ENCODE measurements around the gene TRIM3.

DNA sequence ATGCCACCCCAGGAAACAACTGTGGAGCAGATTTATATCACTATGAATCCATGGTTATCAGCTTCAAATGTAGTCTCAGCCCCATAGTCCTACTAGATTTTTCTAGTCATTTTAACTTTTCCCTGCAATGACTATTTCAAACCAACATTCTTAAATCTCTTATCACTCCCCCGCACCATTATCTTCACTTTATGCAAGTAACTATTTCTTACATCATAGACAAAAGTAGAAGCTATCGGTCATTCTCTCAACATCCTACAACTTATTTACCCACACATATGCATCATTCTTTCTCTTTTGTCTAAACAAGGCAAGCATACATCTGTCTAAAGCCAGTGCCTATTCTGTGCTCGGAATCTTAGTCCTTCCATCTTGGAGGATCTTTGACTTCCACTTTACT is 11.9 kb upstream of the TRIM3 start:
- TF ChIP-seq RARB (CRISPR knock-in tag; IDR thresholded peaks at IDR 0.05) (no peak), PPARA (CRISPR knock-in tag; IDR thresholded peaks at IDR 0.05; ENCODE audit: borderline replicate concordance) (no peak), SNAI2 (CRISPR knock-in tag; IDR thresholded peaks at IDR 0.05) (no peak), ZFP3 (CRISPR knock-in tag; IDR thresholded peaks at IDR 0.05) (no peak), ZFP30 (CRISPR knock-in tag; IDR thresholded peaks at IDR 0.05) (no peak), ZNF565 (CRISPR knock-in tag; conservative IDR thresholded peaks at IDR 0.05; ENCODE audit: low read depth) (no peak), OSR1 (CRISPR knock-in tag; IDR thresholded peaks at IDR 0.05) (no peak)
- TF ChIP-seq, protein P1, sequence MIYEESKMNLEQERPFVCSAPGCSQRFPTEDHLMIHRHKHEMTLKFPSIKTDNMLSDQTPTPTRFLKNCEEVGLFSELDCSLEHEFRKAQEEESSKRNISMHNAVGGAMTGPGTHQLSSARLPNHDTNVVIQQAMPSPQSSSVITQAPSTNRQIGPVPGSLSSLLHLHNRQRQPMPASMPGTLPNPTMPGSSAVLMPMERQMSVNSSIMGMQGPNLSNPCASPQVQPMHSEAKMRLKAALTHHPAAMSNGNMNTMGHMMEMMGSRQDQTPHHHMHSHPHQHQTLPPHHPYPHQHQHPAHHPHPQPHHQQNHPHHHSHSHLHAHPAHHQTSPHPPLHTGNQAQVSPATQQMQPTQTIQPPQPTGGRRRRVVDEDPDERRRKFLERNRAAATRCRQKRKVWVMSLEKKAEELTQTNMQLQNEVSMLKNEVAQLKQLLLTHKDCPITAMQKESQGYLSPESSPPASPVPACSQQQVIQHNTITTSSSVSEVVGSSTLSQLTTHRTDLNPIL (CRISPR knock-in tag; IDR thresholded peaks at IDR 0.05; ENCODE audit: low read depth) = no peak
- TF ChIP-seq, protein P2, sequence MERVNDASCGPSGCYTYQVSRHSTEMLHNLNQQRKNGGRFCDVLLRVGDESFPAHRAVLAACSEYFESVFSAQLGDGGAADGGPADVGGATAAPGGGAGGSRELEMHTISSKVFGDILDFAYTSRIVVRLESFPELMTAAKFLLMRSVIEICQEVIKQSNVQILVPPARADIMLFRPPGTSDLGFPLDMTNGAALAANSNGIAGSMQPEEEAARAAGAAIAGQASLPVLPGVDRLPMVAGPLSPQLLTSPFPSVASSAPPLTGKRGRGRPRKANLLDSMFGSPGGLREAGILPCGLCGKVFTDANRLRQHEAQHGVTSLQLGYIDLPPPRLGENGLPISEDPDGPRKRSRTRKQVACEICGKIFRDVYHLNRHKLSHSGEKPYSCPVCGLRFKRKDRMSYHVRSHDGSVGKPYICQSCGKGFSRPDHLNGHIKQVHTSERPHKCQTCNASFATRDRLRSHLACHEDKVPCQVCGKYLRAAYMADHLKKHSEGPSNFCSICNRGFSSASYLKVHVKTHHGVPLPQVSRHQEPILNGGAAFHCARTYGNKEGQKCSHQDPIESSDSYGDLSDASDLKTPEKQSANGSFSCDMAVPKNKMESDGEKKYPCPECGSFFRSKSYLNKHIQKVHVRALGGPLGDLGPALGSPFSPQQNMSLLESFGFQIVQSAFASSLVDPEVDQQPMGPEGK (CRISPR knock-in tag; IDR thresholded peaks at IDR 0.05; ENCODE audit: borderline replicate concordance) = no peak

Data from SK-N-SH treated with all-trans-retinoic acid at 6 μM for 48 hours (cell line).